Measurements from ENCODE around the gene AGRN. TPM values are rescaled to one million over a fixed set of nuclear protein-coding genes. Genes with fewer than 3 reads are reported as not detected.

The AGRN gene
- total RNA-seq, 4 donors from 2014 or later = 68.3 to 147 (median 129) TPM

GRCh38 chr1:1037366-1038327, 17.7 kb downstream of the AGRN start:
- WGBS, 2 donors = 92% methylated on average over 25 to 28 of the region's 30 CpGs
- intact Hi-C loops (cut with DNase I) = no loop called here
- Histone ChIP-seq H3K4me1 (peaks cover 18 to 32% of the 10 kb centered on the region in 2 donors), H3K36me3 (no peaks in the 10 kb centered on the region), H3K27me3 (no peaks in the 10 kb centered on the region), H3K4me3 (replicated peaks in 1 of 3) (no peak overlapping the region), H3K9me3 (no peaks in the 10 kb centered on the region), H3K27ac (no peak overlapping the region)
- DNase-seq = no peak
- TF ChIP-seq POLR2A (IDR thresholded peaks at IDR 0.05) (no peak), CTCF (IDR thresholded peaks at IDR 0.05) (no peak)

GRCh38 chr1:1038694-1039093, 18.8 kb downstream of the AGRN start:
- intact Hi-C loops (cut with DNase I) = no loop called here
- H3K27ac ChIP-seq = no peak overlapping the region
- H3K4me1 ChIP-seq = peaks cover 16 to 25% of the 10 kb centered on the region in 2 donors
- WGBS, 2 donors = 93 to 94% methylated on average over 6 of the region's 6 CpGs
- DNase-seq = no peak
- TF ChIP-seq POLR2A (IDR thresholded peaks at IDR 0.05) = no peak
- no peak for TF ChIP-seq CTCF (IDR thresholded peaks at IDR 0.05)
- H3K9me3 ChIP-seq = no peaks in the 10 kb centered on the region
- no peak overlapping the region for H3K4me3 ChIP-seq (replicated peaks in 1 of 3)
- peaks cover 0 to 2% of the 10 kb centered on the region in 2 donors for H3K36me3 ChIP-seq
- H3K27me3 ChIP-seq = no peaks in the 10 kb centered on the region

GRCh38 chr1:1039145-1039910, 19.4 kb downstream of the AGRN start:
- Histone ChIP-seq H3K4me1 (peaks cover 14 to 19% of the 10 kb centered on the region in 2 donors), H3K36me3 (peaks cover 3 to 5% of the 10 kb centered on the region in 2 donors), H3K27ac (no peak overlapping the region), H3K9me3 (no peaks in the 10 kb centered on the region), H3K4me3 (replicated peaks in 1 of 3) (no peak overlapping the region), H3K27me3 (no peaks in the 10 kb centered on the region)
- TF ChIP-seq CTCF (IDR thresholded peaks at IDR 0.05) = no peak
- WGBS, 2 donors = 57 to 73% methylated on average over 13 to 17 of the region's 17 CpGs
- intact Hi-C loops (cut with DNase I) = no loop called here
- no peak for DNase-seq

- no peaks in the 10 kb centered on the region for H3K9me3 ChIP-seq
- H3K27me3 ChIP-seq = no peaks in the 10 kb centered on the region
- intact Hi-C loops (cut with DNase I) = no loop called here
- H3K4me1 ChIP-seq = peaks cover 8 to 14% of the 10 kb centered on the region in 2 donors
- peaks cover 5% of the 10 kb centered on the region in 2 donors for H3K36me3 ChIP-seq
- DNase-seq = peak; percentile 63 to 68
- WGBS, 2 donors = 13 to 35% methylated on average over 18 to 25 of the region's 99 CpGs
- TF ChIP-seq CTCF (IDR thresholded peaks at IDR 0.05) (no peak), POLR2A (IDR thresholded peaks at IDR 0.05) (peak in 1 of 2 donors; percentile 7)
- no peak overlapping the region for H3K27ac ChIP-seq
- H3K4me3 ChIP-seq (replicated peaks in 1 of 3) = peak overlapping the region in 1 of 3 donors; percentile 25
Measured at GRCh38 chr1:1040004-1040991, 20.4 kb downstream of the AGRN start.

Data from thyroid gland (tissue), 4 donors.